Measurements from ENCODE around the gene VSIG4. TPM values are rescaled to one million over a fixed set of nuclear protein-coding genes. Genes with fewer than 3 reads are reported as not detected.
"Not testable (repeated sequence)": the region's sequence is repeated elsewhere in the genome, so short reads cannot be mapped to it uniquely, and the experiment has no call there.

VSIG4 gene
- total RNA-seq, 1 donor from 2014 or later = not detected

DNA sequence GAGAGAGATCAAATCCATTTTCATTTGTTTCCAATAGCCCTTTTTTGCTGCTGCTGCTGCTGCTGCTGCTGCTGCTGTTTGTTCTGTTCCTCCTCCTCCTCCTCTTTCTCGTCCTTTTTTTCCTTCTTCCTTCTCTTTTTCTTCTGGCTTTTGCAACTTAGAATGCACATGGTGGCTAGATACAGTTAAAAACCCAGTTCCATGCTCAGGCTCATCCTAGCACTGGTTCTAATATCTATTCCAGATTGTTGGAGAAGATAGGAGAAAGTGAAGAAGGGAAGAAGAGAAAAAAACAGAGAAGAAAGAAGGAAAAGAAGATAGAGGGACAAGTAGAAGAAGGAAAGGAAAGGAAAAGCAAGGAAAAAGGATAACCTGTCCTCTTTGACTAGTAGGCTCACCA, 39.7 kb downstream of the VSIG4 start:
- Mint-ChIP-seq H3K9me3 (peaks cover 6% of the 10 kb centered on the region), H3K27me3 (ENCODE audit: insufficient read depth) (no peaks in the 10 kb centered on the region), H3K27ac (no peak overlapping the region), H3K36me3 (ENCODE audit: low read depth) (peaks cover 9% of the 10 kb centered on the region), H3K4me3 (no peak overlapping the region), H3K4me1 (ENCODE audit: low read depth) (peaks cover 59% of the 10 kb centered on the region)
- DNase-seq (ENCODE audit: low spot score) = no peak
- intact Hi-C loops (cut with micrococcal nuclease) = no loop called here

DNA sequence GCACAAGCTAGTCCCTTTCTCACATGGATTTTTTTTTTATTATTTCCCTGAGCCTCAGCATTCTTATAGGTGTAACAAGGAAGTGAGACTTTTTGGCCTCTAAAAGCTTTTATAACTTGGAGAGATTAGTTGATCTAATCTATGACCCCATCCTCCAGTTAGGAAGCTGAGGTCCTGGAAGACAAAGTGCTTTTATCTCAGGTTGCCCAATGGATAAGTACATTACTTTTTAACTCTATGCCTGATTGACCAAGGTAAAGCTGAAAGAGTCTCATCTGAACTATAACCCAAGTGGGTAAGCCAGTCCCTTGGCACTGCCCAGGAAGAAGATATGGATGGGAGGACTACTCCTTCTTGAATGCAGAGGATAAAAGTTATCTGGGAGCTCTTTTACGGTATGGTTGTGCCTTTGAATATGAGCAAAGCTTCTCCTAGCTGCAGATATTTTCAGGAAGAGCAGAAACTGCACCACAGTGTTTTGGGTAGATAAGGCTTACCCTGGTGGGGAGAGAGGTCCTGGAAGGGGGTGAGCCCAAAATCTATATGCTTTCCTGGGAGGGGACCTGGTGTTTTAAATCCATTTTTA, 40.2 kb downstream of the VSIG4 start:
- DNase-seq (ENCODE audit: low spot score) = no peak
- Mint-ChIP-seq H3K4me1 (ENCODE audit: low read depth) (peaks cover 58% of the 10 kb centered on the region), H3K9me3 (peaks cover 3% of the 10 kb centered on the region), H3K27me3 (ENCODE audit: insufficient read depth) (no peaks in the 10 kb centered on the region), H3K27ac (no peak overlapping the region), H3K36me3 (ENCODE audit: low read depth) (peaks cover 6% of the 10 kb centered on the region), H3K4me3 (no peak overlapping the region)
- intact Hi-C loops (cut with micrococcal nuclease) = no loop called here

DNA sequence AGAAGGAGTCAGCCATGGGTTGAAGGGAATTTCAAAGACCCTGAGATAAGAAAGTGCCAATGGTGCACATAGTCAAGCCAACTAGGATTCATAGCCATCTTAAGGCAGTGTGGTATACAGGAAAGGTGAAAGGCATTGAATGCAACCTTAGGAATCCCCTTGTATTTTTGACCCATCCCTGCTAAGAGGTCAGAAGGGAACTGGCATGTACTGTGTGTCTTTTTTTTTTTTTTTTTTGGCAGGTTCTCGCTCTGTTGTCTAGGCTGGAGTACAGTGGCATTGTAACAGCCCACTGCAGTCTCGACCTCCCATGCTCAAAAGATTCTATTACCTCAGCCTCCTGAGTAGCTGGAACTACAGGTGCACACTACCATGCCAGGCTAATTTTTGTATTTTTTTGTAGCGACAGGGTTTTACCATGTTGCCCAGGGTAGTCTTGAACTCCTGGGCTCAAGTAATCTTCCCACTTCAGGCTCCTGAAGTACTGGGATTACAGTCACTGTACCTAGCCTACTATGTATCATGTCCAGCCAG, 40.8 kb downstream of the VSIG4 start:
- intact Hi-C loops (cut with micrococcal nuclease) = no loop called here
- no peaks in the 10 kb centered on the region for H3K9me3 Mint-ChIP-seq

DNA sequence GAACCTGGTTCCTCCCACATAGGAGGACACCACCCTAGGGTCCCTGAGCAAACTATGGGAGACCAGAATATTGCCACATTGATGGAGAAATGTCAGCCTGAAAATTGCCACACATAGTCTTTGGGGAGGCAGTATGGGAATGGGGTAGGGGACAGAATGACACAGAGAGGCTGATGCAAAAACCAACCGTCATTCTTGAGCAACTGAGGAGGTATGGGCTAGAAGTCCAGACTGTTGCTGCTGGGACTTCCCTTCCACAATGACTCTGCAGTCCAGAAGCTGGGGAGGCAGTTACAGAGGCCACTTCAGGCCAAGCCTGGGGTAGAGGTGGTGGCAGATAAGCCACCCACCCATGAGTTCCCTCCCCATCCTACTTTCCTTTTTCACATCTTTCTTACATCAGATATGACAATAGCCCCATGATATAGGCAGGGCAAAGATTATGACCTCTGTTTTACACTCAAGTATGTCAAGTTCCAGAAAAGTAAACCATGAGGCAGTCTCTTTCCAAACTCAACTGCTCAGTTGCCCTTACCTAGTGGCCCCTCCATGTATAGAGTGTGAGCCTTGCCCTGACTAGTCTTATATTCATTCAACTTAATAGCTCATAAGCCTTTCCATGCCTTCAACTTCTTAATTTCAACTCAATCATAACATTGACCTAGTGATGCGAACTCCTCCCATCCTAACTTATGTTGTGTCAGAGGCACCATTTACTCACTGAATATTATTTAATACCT, 41.7 kb downstream of the VSIG4 start:
- Mint-ChIP-seq H3K36me3 (ENCODE audit: low read depth) (peaks cover 6% of the 10 kb centered on the region), H3K4me1 (ENCODE audit: low read depth) (peaks cover 57% of the 10 kb centered on the region), H3K4me3 (no peak overlapping the region), H3K27me3 (ENCODE audit: insufficient read depth) (no peaks in the 10 kb centered on the region), H3K9me3 (no peaks in the 10 kb centered on the region), H3K27ac (no peak overlapping the region)
- no peak for DNase-seq (ENCODE audit: low spot score)
- intact Hi-C loops (cut with micrococcal nuclease) = no loop called here

More for the DNA sequence above, 40.8 kb downstream of the VSIG4 start:
- H3K4me3 Mint-ChIP-seq = no peak overlapping the region
- no peak overlapping the region for H3K27ac Mint-ChIP-seq
- H3K4me1 Mint-ChIP-seq (ENCODE audit: low read depth) = peaks cover 58% of the 10 kb centered on the region
- peaks cover 6% of the 10 kb centered on the region for H3K36me3 Mint-ChIP-seq (ENCODE audit: low read depth)
- no peaks in the 10 kb centered on the region for H3K27me3 Mint-ChIP-seq (ENCODE audit: insufficient read depth)
- DNase-seq (ENCODE audit: low spot score) = no peak

DNA sequence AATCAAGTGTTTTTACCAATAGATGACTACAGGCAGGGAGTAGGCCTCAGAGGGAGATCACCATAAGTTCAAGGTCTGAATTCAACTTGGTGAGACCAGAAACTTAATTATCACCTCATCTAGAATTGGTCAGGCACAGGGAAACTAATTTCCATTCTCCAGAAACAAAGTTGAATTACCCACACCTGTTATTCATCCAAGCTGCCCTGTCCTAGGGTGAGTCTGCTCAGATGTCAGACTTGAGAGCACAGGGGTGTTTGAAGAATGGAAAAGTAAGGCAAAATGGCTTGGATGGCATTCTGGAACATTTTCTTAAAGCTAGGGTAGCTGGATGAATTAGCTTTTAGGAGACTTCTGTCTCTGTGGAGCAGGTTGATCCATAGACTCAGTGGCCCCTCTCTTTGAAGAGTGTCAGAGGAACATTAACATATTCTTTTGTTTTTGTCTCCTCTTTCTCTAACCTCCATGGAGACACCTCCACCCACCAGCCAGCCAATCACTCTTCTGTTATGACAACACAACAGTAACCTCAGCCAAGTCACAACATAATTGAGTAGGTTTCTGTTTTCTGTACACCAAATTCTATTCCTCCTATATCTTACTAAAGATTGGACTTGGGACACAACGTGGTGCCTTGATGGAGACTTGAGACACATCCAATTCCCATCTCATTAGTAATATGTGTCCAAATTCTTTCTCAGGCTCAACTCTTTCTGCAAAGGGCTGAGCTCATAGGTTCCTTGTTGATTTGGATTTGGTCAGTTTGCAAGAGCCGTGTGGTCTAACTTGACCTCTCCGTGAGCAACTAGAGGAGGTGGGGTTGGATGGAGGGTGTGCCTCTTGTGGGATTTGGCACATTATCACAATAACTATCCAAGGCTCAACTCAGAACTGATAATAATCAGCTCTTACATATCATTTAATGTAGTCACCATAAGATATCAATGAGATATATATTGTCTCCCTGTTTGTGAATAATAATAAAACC, 45.1 kb downstream of the VSIG4 start:
- intact Hi-C loops (cut with micrococcal nuclease) = loop anchor here (1.0 to 2.0 kb wide), 3 partner anchors 9 to 116 kb away; no protein-coding TSS in a partner anchor
- Mint-ChIP-seq H3K27me3 (ENCODE audit: insufficient read depth) (no peaks in the 10 kb centered on the region), H3K9me3 (peaks cover 3% of the 10 kb centered on the region), H3K4me3 (no peak overlapping the region), H3K4me1 (ENCODE audit: low read depth) (peaks cover 34% of the 10 kb centered on the region), H3K27ac (peak overlapping the region; percentile 70), H3K36me3 (ENCODE audit: low read depth) (peaks cover 1% of the 10 kb centered on the region)
- DNase-seq (ENCODE audit: low spot score) = no peak

DNA sequence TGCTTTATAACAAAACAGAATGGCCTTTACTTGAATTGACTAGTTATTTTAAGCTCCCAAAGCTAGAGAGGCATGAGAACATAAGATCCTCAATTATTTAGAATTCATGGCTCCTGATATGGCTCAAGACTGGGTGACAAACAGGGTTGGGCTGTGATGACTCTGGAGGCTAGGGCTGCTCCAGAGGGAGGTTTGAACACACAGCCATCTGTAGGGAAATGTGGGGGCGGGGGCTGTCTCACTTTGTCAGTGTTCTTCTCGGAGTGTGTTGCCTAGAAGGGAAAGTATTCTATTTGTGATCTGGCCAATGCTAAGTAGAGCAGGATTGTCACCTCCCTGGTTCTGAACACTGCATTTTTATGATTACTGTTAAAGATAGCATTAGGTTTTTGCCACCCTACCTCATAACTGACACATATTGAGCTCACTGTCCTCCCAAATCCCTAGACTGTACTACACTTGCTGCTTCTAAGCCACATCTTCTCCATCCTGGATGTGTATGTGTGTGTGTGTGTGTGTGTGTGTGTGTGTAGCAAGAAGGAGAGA, 45.9 kb downstream of the VSIG4 start:
- H3K36me3 Mint-ChIP-seq (ENCODE audit: low read depth) = no peaks in the 10 kb centered on the region
- H3K9me3 Mint-ChIP-seq = peaks cover 3% of the 10 kb centered on the region
- no peak for DNase-seq (ENCODE audit: low spot score)
- H3K27ac Mint-ChIP-seq = peak overlapping the region; percentile 70
- H3K4me1 Mint-ChIP-seq (ENCODE audit: low read depth) = peaks cover 31% of the 10 kb centered on the region
- no peak overlapping the region for H3K4me3 Mint-ChIP-seq
- no peaks in the 10 kb centered on the region for H3K27me3 Mint-ChIP-seq (ENCODE audit: insufficient read depth)
- intact Hi-C loops (cut with micrococcal nuclease) = loop anchor here (1.0 to 2.0 kb wide), 3 partner anchors 8 to 117 kb away; no protein-coding TSS in a partner anchor

DNA sequence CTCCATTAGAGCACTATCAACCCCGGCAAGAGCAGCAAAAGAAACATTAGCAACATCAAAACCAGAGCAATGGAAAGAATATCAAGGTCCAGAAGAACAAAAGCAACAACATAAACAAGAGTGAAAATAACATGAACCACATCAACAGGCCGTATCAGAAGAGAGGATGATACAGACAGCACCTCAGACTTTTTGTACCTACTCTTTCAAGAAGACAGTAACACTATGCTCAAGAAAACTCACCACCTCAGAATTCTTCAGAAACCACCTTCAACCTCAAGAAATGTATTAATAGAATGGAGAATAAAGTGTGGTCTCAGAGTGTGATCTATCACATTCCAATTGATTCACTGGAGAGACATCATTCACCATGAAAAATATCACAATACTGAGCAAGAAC, 46.5 kb downstream of the VSIG4 start:
- peaks cover 3% of the 10 kb centered on the region for H3K9me3 Mint-ChIP-seq
- H3K27me3 Mint-ChIP-seq (ENCODE audit: insufficient read depth) = no peaks in the 10 kb centered on the region
- no peak for DNase-seq (ENCODE audit: low spot score)
- peak overlapping the region; percentile 69 for H3K27ac Mint-ChIP-seq
- intact Hi-C loops (cut with micrococcal nuclease) = no loop called here
- no peak overlapping the region for H3K4me3 Mint-ChIP-seq
- no peaks in the 10 kb centered on the region for H3K36me3 Mint-ChIP-seq (ENCODE audit: low read depth)
- H3K4me1 Mint-ChIP-seq (ENCODE audit: low read depth) = peaks cover 25% of the 10 kb centered on the region

DNA sequence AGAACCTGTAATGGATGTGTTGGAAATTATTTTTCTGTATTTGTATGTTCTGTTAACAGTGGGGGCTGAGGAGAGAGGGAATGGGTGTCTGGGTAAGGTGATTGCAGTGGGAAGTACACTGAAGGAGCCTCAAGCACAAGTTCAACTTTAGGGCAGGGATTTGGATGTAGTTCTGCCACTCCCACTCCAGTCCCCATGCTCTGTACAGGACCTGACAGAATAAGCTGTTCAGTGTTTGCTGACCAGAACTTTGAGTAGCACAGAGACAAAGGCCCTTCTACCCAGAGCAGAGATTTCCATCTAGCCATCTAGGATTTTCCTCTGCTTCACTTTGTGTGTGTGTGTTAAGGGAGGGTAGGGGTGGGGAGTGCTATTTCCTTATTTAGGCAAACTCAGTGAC, 49.2 kb downstream of the VSIG4 start:
- no peaks in the 10 kb centered on the region for H3K36me3 Mint-ChIP-seq (ENCODE audit: low read depth)
- H3K27ac Mint-ChIP-seq = no peak overlapping the region
- no peaks in the 10 kb centered on the region for H3K27me3 Mint-ChIP-seq (ENCODE audit: insufficient read depth)
- intact Hi-C loops (cut with micrococcal nuclease) = no loop called here
- no peak for DNase-seq (ENCODE audit: low spot score)
- peaks cover 36% of the 10 kb centered on the region for H3K4me1 Mint-ChIP-seq (ENCODE audit: low read depth)
- H3K9me3 Mint-ChIP-seq = peaks cover 3% of the 10 kb centered on the region
- no peak overlapping the region for H3K4me3 Mint-ChIP-seq

DNA sequence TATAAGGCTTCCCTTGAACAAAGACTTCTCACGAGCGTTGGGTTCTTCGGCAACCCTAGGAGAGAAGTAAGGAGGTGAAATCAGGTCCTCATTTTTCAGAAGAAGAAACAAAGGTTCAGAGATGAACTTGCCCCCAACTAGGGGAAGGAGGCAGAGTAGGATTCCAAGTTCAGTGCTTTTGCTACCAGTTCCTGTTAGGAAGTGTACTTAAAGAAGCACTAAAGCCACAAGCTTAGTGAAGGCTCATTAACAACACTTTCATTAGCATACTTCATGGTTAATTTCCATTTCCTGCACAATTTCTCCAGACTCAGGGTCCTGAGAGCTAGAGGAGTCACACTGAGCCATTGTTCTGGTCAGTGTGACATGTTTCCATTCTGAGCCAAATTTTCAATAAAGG, 52.1 kb downstream of the VSIG4 start:
- Mint-ChIP-seq H3K4me1 (ENCODE audit: low read depth) (peaks cover 21% of the 10 kb centered on the region), H3K9me3 (peaks cover 3% of the 10 kb centered on the region), H3K36me3 (ENCODE audit: low read depth) (no peaks in the 10 kb centered on the region), H3K27ac (no peak overlapping the region), H3K27me3 (ENCODE audit: insufficient read depth) (no peaks in the 10 kb centered on the region), H3K4me3 (no peak overlapping the region)
- intact Hi-C loops (cut with micrococcal nuclease) = loop anchor here (2.0 kb wide), 7 partner anchors 59 to 321 kb away; partner anchors contain the start of gene MSN
- no peak for DNase-seq (ENCODE audit: low spot score)

DNA sequence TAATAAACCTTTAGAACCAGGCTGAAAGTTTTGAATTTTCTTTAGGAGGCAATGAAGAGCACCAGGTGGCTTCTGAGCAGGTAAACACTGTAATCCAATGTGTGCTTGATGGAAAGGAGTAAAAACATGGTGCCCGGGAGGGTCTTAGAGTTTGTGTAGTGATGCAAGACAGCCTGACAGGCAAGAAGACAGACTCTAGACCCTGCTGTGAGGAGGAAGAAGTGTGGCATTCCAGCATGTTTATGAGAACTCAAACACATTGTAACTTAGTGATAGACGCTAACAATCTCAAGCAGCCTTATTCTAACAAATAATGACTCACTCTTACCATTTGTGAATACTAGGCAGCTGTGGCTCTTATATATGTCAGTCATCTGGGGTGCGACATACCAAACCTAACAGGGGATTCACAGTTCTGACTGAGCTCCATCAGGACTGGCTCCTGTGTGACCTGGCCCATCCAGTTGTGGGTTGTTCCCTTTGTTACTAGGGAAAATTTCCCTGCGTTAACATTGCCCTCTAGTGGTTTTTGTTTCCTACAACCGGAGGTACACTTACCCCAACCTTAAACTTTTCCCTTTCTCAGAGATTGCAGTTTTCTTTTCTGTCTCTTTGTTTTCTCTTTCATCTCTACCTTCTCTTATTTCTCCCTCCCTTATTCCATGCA, 53.8 kb downstream of the VSIG4 start:
- peak; percentile 37 for DNase-seq (ENCODE audit: low spot score)
- intact Hi-C loops (cut with micrococcal nuclease) = loop anchor here (1.0 to 2.0 kb wide), 11 partner anchors 8 to 404 kb away; partner anchors contain the start of gene MSN
- no peaks in the 10 kb centered on the region for H3K36me3 Mint-ChIP-seq (ENCODE audit: low read depth)
- peak overlapping the region; percentile 83 for H3K27ac Mint-ChIP-seq
- H3K4me1 Mint-ChIP-seq (ENCODE audit: low read depth) = peaks cover 21% of the 10 kb centered on the region
- H3K9me3 Mint-ChIP-seq = no peaks in the 10 kb centered on the region
- H3K4me3 Mint-ChIP-seq = peak overlapping the region; percentile 5
- H3K27me3 Mint-ChIP-seq (ENCODE audit: insufficient read depth) = peaks cover 2% of the 10 kb centered on the region

DNA sequence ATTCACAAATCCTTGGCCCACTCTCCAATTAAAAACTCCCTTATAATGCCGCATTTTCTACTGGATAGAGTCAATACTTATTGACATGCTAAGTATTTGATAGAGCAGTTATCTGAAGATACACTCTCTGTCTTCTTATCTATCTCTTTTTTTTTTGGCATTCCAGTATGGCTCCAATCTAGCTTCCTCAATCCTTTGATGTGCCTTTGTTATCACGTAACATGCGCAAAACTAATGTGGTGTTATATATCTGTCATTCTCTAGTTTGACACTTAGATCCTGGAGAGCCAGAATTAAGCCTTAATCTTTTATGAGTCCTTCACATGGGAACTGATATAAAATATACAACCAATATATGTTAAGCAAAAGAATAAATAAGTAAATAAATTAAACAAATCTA, 54.7 kb downstream of the VSIG4 start:
- peaks cover 2% of the 10 kb centered on the region for H3K27me3 Mint-ChIP-seq (ENCODE audit: insufficient read depth)
- H3K36me3 Mint-ChIP-seq (ENCODE audit: low read depth) = no peaks in the 10 kb centered on the region
- DNase-seq (ENCODE audit: low spot score) = no peak
- H3K9me3 Mint-ChIP-seq = no peaks in the 10 kb centered on the region
- H3K27ac Mint-ChIP-seq = no peak overlapping the region
- peaks cover 21% of the 10 kb centered on the region for H3K4me1 Mint-ChIP-seq (ENCODE audit: low read depth)
- intact Hi-C loops (cut with micrococcal nuclease) = no loop called here
- H3K4me3 Mint-ChIP-seq = no peak overlapping the region

DNA sequence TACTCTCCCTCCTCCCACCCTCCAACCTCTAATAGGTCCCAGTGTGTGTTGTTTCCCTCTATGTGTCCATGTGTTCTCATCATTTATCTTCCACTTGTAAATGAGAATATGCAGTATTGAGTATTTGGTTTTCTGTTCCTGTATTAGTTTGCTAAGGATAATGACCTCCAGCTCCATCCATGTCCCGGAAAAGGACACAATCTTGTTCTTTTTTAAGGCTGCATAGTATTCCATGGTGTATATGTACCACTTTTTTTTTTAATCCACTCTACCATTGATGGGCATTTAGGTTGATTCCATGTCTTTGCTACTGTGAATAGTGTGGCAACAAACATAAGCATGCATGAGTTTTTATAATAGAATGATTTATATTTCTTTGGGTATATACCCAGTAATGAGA, 62.7 kb downstream of the VSIG4 start:
- H3K9me3 Mint-ChIP-seq = not testable (repeated sequence)

More for the DNA sequence above, 62.7 kb downstream of the VSIG4 start:
- H3K27ac Mint-ChIP-seq; H3K36me3 Mint-ChIP-seq (ENCODE audit: low read depth); H3K27me3 Mint-ChIP-seq (ENCODE audit: insufficient read depth); H3K4me3 Mint-ChIP-seq; H3K4me1 Mint-ChIP-seq (ENCODE audit: low read depth); intact Hi-C loops (cut with micrococcal nuclease); DNase-seq (ENCODE audit: low spot score): not testable (repeated sequence)

All from activated T-helper 1 cell treated with anti-CD3 and anti-CD28 coated beads, Interleukin-12 subunit alpha, Interleukin-12 subunit beta, Interleukin-2, Interleukin-4 antibody, amounts not matched to agents 30 ng/mL and 10 ng/mL and 1 ng/mL, durations not matched to agents 14 hours and 24 hours and 36 hours (primary cell).